ENCODE results near the gene SAMSN1.

SAMSN1 gene

GRCh38 chr21:14454016-14455009, 91.8 kb downstream of the SAMSN1 start:
- H3K9me3 ChIP-seq (ENCODE audit: control insufficient read depth, insufficient read depth, low read depth, low read length), result no peaks in the 10 kb centered on the region
- no peaks in the 10 kb centered on the region for H3K27me3 ChIP-seq (ENCODE audit: control insufficient read depth, insufficient read depth, low read length)
- no peak overlapping the region for H3K27ac ChIP-seq (ENCODE audit: low read depth, low read length)
- H3K4me3 ChIP-seq (ENCODE audit: low read depth, low read length), result no peak overlapping the region
- no peak overlapping the region for H3K9ac ChIP-seq (ENCODE audit: low read length)
- no peaks in the 10 kb centered on the region for H3K36me3 ChIP-seq (ENCODE audit: control insufficient read depth, insufficient read depth, low read length)
- peaks cover 11% of the 10 kb centered on the region; the same call in 1 of the 2 replicates for H3K4me1 ChIP-seq (ENCODE audit: control insufficient read depth, insufficient read depth, low read length)

DNA sequence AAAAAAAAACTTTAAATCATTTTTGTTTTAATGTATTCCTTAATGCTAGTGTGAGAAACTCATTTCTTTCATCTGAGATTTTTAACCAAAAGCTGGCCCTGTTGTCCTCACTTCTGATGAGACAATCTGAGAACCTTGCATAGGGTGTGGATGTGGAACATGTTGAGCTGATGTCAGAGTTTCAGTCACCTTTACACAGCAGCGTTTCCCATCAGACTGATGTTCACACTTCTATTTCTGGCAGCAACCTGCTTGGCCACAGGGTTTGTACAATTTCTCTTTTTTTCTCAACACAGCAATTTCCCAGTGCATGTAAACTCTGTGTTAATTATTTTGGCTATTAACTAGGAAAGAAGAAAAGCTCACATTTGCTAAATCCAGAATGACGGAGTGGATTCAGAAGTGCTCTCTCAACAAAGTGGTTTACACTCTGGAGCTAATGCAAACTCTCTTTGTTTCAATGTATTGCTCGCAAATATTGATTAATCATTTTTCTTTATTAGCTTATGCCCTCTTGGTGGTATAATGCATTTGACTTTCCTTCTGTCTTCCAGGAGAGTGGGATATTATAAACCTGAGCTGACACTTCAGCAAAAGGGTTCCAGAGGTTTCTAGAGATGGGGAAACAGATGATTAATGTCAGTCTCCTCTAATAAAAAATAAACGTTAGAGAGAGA, 92.6 kb downstream of the SAMSN1 start:
- H3K27me3 ChIP-seq (ENCODE audit: control insufficient read depth, insufficient read depth, low read length), result no peaks in the 10 kb centered on the region
- H3K27ac ChIP-seq (ENCODE audit: low read depth, low read length), result no peak overlapping the region
- H3K4me1 ChIP-seq (ENCODE audit: control insufficient read depth, insufficient read depth, low read length), result peaks cover 11% of the 10 kb centered on the region; the same call in 1 of the 2 replicates
- no peaks in the 10 kb centered on the region for H3K36me3 ChIP-seq (ENCODE audit: control insufficient read depth, insufficient read depth, low read length)
- no peak overlapping the region for H3K4me3 ChIP-seq (ENCODE audit: low read depth, low read length)
- H3K9ac ChIP-seq (ENCODE audit: low read length), result no peak overlapping the region
- H3K9me3 ChIP-seq (ENCODE audit: control insufficient read depth, insufficient read depth, low read depth, low read length), result no peaks in the 10 kb centered on the region

DNA sequence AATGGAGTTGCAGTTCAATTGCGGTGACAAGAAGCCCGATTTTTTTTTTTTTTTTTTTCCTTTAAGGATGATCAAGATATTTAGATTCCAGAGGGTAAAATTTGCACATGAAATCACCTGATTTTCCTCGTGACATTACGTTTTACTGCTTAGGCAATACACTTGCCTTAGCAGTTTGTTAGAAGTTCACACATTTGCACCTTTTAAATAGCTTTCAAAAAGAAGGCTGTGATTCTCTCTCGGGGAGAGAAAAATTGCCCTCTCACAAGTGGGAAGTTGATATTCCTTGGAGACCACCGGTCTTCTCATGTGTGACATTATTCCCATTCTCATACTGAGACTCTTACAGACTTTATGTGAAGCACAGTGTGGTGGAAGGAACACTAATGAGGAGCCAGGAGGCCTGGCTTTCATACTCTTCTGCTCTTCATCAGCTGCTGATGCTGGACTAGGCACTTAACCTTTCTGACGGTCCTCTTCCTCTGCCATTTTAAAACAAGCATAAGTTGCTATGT, 93.3 kb downstream of the SAMSN1 start:
- no peak overlapping the region for H3K9ac ChIP-seq (ENCODE audit: low read length)

DNA sequence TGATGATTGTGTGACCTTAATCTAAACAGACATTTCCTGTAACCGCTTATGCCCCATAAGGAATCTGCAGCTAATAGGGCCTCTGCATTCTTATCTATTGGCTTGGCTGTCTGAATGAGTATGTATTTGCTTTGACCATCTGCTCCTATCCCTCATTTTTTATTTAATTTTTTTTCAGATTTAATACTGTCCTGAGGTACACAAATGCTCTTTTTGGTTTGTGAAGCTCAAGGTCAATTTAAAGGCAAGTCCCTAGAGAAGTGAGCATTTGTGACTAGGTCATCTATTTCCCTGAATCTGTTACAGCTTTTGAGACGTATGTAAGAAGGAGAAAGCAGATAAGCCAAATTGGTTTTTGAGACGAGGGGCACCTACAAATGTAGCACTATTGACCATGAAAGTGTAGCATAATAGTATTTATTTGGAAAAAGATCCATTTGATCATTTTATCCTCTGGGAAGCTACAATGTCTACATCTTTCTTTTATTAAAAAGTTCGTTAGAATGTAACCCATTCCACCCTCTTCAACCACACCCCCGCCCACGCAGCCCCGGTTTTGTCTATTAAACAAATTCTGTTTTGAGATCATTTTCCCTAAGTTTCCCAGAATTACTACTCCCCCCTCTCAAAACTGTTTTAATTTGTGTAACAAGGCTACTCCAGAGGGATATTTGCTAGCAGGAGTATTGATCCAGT, 93.9 kb downstream of the SAMSN1 start:
- no peaks in the 10 kb centered on the region for H3K9me3 ChIP-seq (ENCODE audit: control insufficient read depth, insufficient read depth, low read depth, low read length)
- H3K27me3 ChIP-seq (ENCODE audit: control insufficient read depth, insufficient read depth, low read length), result no peaks in the 10 kb centered on the region
- no peak overlapping the region for H3K27ac ChIP-seq (ENCODE audit: low read depth, low read length)
- H3K36me3 ChIP-seq (ENCODE audit: control insufficient read depth, insufficient read depth, low read length), result no peaks in the 10 kb centered on the region
- H3K4me1 ChIP-seq (ENCODE audit: control insufficient read depth, insufficient read depth, low read length), result peaks cover 11% of the 10 kb centered on the region; the same call in 1 of the 2 replicates
- H3K9ac ChIP-seq (ENCODE audit: low read length), result no peak overlapping the region
- H3K4me3 ChIP-seq (ENCODE audit: low read depth, low read length), result no peak overlapping the region

More for the DNA sequence above, 93.3 kb downstream of the SAMSN1 start:
- peaks cover 11% of the 10 kb centered on the region; the same call in 1 of the 2 replicates for H3K4me1 ChIP-seq (ENCODE audit: control insufficient read depth, insufficient read depth, low read length)
- H3K36me3 ChIP-seq (ENCODE audit: control insufficient read depth, insufficient read depth, low read length), result no peaks in the 10 kb centered on the region
- no peak overlapping the region for H3K27ac ChIP-seq (ENCODE audit: low read depth, low read length)
- H3K27me3 ChIP-seq (ENCODE audit: control insufficient read depth, insufficient read depth, low read length), result no peaks in the 10 kb centered on the region
- no peaks in the 10 kb centered on the region for H3K9me3 ChIP-seq (ENCODE audit: control insufficient read depth, insufficient read depth, low read depth, low read length)
- no peak overlapping the region for H3K4me3 ChIP-seq (ENCODE audit: low read depth, low read length)

DNA sequence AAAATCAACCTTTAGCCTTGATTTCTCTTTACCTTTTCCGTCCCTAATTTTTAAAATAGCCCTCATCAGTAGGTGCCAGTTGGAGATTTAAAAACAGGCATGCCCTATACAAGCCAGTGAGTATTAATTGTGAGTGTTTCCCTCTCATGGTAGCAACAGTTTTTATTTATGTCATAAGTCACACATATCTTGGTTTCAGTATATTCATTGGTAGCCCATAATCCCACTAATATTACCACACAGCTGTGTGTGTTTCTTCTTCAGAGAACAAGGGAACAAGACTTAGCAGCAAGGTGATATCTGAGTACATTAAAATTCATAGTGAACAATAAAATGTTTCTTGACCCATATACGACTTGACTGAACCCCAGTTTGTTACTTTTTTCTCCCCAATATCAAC, 94.6 kb downstream of the SAMSN1 start:
- Histone ChIP-seq H3K4me3 (ENCODE audit: low read depth, low read length) (no peak overlapping the region), H3K27me3 (ENCODE audit: control insufficient read depth, insufficient read depth, low read length) (no peaks in the 10 kb centered on the region), H3K27ac (ENCODE audit: low read depth, low read length) (no peak overlapping the region), H3K36me3 (ENCODE audit: control insufficient read depth, insufficient read depth, low read length) (no peaks in the 10 kb centered on the region), H3K4me1 (ENCODE audit: control insufficient read depth, insufficient read depth, low read length) (peaks cover 11% of the 10 kb centered on the region; the same call in 1 of the 2 replicates), H3K9me3 (ENCODE audit: control insufficient read depth, insufficient read depth, low read depth, low read length) (no peaks in the 10 kb centered on the region), H3K9ac (ENCODE audit: low read length) (no peak overlapping the region)

GRCh38 chr21:14448784-14449183, 97.3 kb downstream of the SAMSN1 start:
- H3K9ac ChIP-seq (ENCODE audit: low read length), result no peak overlapping the region

DNA sequence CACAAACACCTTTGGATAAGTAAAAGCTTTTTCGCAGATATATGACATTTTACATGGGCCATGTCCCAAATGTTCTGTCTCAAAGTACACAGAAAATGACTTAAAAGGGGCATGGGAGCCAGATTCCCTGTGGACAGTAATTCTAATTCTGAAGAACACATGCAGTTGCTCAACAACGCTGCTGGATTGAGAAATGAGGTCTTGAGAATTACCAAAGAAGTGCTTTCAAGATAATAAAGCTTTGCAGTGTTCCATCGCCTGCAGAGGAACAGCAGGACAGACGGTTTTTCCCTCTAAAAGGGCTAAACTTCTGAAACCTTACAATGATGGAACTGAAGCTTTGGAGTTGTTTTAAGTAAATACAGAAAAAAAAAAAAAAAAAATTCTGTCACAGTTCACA, 107.9 kb downstream of the SAMSN1 start:
- no peak overlapping the region for H3K27ac ChIP-seq (ENCODE audit: low read depth, low read length)
- peaks cover 9% of the 10 kb centered on the region for H3K9me3 ChIP-seq (ENCODE audit: control insufficient read depth, insufficient read depth, low read depth, low read length)
- no peak overlapping the region for H3K4me3 ChIP-seq (ENCODE audit: low read depth, low read length)
- H3K9ac ChIP-seq (ENCODE audit: low read length), result no peak overlapping the region
- no peaks in the 10 kb centered on the region for H3K36me3 ChIP-seq (ENCODE audit: control insufficient read depth, insufficient read depth, low read length)
- no peaks in the 10 kb centered on the region for H3K4me1 ChIP-seq (ENCODE audit: control insufficient read depth, insufficient read depth, low read length)
- no peaks in the 10 kb centered on the region for H3K27me3 ChIP-seq (ENCODE audit: control insufficient read depth, insufficient read depth, low read length)

More at GRCh38 chr21:14448784-14449183, 97.3 kb downstream of the SAMSN1 start:
- Histone ChIP-seq H3K9me3 (ENCODE audit: control insufficient read depth, insufficient read depth, low read depth, low read length) (no peaks in the 10 kb centered on the region), H3K4me3 (ENCODE audit: low read depth, low read length) (no peak overlapping the region), H3K27ac (ENCODE audit: low read depth, low read length) (no peak overlapping the region), H3K4me1 (ENCODE audit: control insufficient read depth, insufficient read depth, low read length) (no peaks in the 10 kb centered on the region; the same call in 1 of the 2 replicates), H3K36me3 (ENCODE audit: control insufficient read depth, insufficient read depth, low read length) (no peaks in the 10 kb centered on the region), H3K27me3 (ENCODE audit: control insufficient read depth, insufficient read depth, low read length) (no peaks in the 10 kb centered on the region)

DNA sequence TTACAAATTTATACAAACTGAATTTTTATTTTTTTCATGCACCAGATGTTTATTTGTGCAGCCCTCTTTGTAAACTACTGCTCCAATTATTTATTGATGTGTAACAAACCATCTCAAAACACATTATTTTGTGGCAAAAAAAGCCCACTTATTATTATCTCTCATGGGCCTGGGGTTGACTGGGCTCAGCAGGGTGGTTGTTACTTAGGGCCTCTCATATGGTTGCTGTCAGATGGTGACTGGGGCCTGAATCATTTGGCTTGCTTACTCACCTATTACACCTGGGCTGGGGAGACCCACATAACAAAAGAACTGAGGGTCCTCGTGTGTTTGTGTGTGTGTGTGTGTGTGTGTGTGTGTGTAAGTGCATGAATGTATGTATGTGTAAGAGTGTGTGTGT, 110.7 kb downstream of the SAMSN1 start:
- Histone ChIP-seq H3K4me3 (ENCODE audit: low read depth, low read length) (no peak overlapping the region), H3K27ac (ENCODE audit: low read depth, low read length) (no peak overlapping the region), H3K9me3 (ENCODE audit: control insufficient read depth, insufficient read depth, low read depth, low read length) (peaks cover 9% of the 10 kb centered on the region), H3K9ac (ENCODE audit: low read length) (no peak overlapping the region), H3K4me1 (ENCODE audit: control insufficient read depth, insufficient read depth, low read length) (no peaks in the 10 kb centered on the region), H3K27me3 (ENCODE audit: control insufficient read depth, insufficient read depth, low read length) (no peaks in the 10 kb centered on the region), H3K36me3 (ENCODE audit: control insufficient read depth, insufficient read depth, low read length) (no peaks in the 10 kb centered on the region)

All from HUES6 (cell line).